Mucosa of stomach (tissue), 1 donor: ENCODE data around the gene SYNPO2L.
A peak's percentile ranks its signal among the peaks of the same experiment; 100 is the strongest.
"Not testable (repeated sequence)": the region's sequence is repeated elsewhere in the genome, so short reads cannot be mapped to it uniquely, and the experiment has no call there.

ENCODE experiments used
- H3K27me3 ChIP-seq: one replicate; pipeline ENCODE4 v1.7.0; 2013; ENCODE audit warnings: mild to moderate bottlenecking, low read length; ENCODE audit not compliant: control insufficient read depth, insufficient read depth
- H3K36me3 ChIP-seq: one replicate; pipeline ENCODE4 v1.7.0; 2013; ENCODE audit warnings: low read length; ENCODE audit not compliant: control insufficient read depth, insufficient read depth
- H3K4me1 ChIP-seq: one replicate; pipeline ENCODE4 v1.7.0; 2013; ENCODE audit warnings: mild to moderate bottlenecking, low read length; ENCODE audit not compliant: control insufficient read depth, insufficient read depth
- H3K4me3 ChIP-seq: one replicate; pipeline ENCODE4 v1.7.0; 2013; ENCODE audit warnings: low read length
- H3K9ac ChIP-seq: one replicate; pipeline ENCODE4 v1.7.0; 2013; ENCODE audit warnings: mild to moderate bottlenecking, low read length, moderate library complexity
- H3K9me3 ChIP-seq: one replicate; pipeline ENCODE4 v1.7.0; 2013; ENCODE audit warnings: mild to moderate bottlenecking, low read length, moderate library complexity; ENCODE audit not compliant: control insufficient read depth
- donor health status: Pancreatic carcinoma.

SYNPO2L gene

DNA sequence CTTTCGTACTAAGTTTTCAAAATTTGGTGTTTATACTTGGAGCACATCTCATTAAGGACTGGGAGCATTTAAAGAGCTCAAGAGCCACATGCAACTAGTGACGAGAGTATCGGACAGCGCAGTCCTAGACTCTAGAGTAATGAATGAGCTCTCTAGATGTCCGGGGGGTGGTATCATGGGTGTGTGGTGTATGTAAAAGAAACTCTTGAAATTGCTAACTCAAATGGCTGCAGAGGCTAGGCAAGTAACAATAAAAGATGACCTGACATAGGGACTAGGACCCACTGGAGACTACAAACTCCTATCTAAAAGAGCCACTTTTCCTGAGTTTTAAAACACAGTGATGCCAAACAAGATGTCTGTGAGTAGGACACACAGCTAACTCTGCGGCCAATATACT, 28.5 kb downstream of the SYNPO2L start:
- no peaks in the 10 kb centered on the region for H3K36me3 ChIP-seq
- no peaks in the 10 kb centered on the region for H3K9me3 ChIP-seq
- H3K9ac ChIP-seq: no peak overlapping the region
- H3K4me3 ChIP-seq: no peak overlapping the region
- no peaks in the 10 kb centered on the region for H3K4me1 ChIP-seq
- H3K27me3 ChIP-seq: no peaks in the 10 kb centered on the region

DNA sequence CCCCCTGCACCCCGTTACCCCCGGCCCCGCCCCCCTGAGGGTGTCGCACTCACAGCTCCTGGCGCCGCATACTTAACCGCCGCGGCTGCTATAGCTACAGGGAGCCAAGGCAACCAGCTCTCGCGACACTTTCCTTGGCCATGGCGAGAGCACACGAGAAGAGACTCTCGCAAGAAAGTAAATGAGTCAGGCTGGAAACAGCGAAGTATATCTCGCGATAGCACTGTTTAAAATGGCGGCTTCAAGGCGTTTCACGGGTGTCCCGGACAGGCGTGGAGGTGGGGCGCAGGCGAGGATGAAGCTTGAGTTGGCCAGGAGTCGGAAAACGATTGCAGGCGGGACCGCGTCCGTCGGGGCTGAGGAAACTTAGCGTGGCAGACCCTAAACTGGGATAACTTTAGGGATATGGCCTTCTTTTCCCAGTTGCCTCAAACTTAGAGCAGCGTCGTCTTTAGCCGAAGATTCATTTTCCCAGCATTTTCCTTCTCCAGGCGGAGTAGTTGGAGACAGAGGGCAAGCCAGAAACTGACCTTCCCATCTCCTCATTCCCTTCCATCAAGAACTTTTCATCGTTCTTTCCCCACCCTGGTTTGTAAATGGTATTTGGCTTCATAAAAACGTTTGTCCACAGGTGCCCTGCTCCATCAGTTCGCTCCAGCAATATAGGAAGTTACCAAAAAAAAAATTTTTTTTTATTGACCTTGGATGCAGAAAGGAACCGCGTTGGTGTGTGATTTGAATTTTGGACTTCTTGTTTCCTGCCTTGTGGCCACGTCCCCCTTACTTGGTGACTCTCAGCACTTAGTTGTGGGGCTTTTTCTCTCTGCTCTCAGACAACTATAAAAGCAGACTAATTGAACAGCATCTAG, 29.7 kb downstream of the SYNPO2L start:
- Histone ChIP-seq H3K9me3 (no peaks in the 10 kb centered on the region), H3K36me3 (no peaks in the 10 kb centered on the region), H3K4me1 (no peaks in the 10 kb centered on the region), H3K9ac (peak overlapping the region; percentile 86), H3K4me3 (peak overlapping the region; percentile 46), H3K27me3 (no peaks in the 10 kb centered on the region)

DNA sequence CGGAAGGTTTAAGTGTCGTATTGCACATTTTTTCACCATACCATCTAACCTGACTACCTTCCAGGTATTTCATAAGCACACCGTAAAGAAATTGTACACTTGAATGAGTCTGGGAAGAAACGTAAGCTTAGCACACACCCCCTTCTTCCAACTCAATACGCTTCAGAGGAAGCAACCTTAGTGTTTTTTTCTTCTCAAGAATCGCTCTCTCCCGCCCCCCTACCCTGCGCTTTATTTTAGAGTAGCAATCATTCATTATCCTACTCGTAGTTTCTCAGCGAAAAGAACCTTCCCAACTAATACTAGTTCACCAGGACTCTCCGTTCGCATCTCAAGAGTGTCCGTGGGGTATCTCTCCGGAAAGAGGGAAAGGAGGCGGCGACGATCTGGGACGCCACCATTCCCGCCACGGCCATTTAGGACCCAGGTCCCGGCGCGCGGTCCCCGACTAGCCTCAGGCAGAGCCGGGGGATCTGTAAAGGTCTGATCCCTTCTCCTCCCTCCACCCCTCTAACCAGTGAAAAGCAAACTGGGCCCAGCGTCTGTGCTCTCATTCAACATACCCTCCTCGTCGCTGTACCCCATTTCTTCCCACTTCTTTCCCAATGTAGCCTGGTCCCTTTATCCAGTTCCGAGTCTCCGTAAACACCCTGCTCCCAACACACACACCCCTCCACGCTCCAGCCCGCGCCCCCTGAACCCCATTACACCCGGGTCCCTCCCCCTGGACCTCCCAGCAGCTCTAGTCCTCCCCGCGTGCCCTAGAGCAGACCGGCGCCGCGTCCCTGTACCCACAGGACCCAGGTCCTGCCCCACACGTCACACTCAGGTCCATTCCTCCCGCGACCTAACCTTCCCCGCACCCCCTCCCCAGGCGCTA, 30.6 kb downstream of the SYNPO2L start:
- peak overlapping the region; percentile 79 for H3K9ac ChIP-seq
- H3K4me3 ChIP-seq: peak overlapping the region; percentile 91
- no peaks in the 10 kb centered on the region for H3K36me3 ChIP-seq
- H3K4me1 ChIP-seq: no peaks in the 10 kb centered on the region
- H3K27me3 ChIP-seq: no peaks in the 10 kb centered on the region
- H3K9me3 ChIP-seq: no peaks in the 10 kb centered on the region

DNA sequence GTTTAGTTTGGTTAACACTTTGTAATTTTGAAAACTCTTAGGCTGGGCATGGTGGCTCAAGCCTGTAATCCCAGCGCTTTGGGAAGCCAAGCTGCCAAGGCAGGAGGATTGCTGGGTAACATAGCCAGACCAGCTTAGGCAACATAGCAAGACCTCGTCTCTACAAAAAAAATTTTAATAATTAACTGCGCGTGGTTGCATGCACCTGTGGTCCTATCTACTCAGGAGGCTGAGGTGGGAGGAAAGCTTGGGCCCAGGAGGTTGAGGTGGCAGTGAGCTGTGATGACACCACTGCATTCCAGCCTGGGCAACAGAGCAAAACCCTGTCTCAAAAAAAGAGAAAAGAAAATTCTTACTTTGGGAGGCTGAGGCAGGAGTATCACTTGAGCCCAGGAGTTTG, 32.8 kb downstream of the SYNPO2L start:
- Histone ChIP-seq H3K4me3 (no peak overlapping the region), H3K27me3 (no peaks in the 10 kb centered on the region), H3K9ac (no peak overlapping the region), H3K36me3 (no peaks in the 10 kb centered on the region), H3K4me1 (no peaks in the 10 kb centered on the region), H3K9me3 (no peaks in the 10 kb centered on the region)

DNA sequence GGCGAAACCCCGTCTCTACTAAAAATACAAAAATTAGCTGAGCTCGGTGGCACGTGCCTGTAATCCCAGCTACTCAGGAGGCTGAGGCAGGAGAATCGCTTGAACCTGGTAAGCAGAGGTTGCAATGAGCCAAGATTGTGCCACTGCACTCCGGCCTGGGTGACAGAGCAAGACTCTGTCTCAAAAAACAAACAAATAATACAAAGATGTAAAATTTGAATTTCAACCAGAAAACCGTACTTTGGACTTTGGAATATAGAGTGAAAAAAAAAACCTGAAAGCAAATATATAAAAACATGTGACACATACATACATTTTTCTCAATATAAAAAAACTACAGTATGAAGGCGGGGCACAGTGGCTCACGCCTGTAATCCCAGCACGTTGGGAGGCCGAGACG, 34.9 kb downstream of the SYNPO2L start:
- not testable (repeated sequence) for H3K27me3 ChIP-seq, H3K4me3 ChIP-seq, H3K36me3 ChIP-seq, H3K9me3 ChIP-seq, H3K4me1 ChIP-seq, H3K9ac ChIP-seq

DNA sequence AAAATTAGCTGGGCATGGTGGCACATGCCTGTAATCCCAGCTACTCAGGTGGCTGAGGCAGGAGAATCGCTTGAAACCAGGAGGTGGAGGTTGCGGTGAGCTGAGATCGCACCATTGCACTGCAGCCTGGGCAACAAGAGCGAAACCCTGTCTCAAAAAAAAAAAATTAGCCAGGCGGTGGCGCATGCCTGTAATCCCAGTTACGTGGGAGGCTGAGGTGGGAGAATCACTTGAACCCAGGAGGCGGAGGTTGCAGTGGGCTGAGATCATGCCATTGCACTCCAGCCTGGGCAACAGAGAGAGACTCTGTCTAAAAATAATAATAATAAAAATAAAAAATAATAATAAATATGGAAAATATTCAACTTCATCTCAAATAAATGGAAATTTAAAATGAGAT, 38.7 kb downstream of the SYNPO2L start:
- H3K9ac ChIP-seq, H3K27me3 ChIP-seq, H3K4me1 ChIP-seq, H3K36me3 ChIP-seq, H3K4me3 ChIP-seq, H3K9me3 ChIP-seq: not testable (repeated sequence)

DNA sequence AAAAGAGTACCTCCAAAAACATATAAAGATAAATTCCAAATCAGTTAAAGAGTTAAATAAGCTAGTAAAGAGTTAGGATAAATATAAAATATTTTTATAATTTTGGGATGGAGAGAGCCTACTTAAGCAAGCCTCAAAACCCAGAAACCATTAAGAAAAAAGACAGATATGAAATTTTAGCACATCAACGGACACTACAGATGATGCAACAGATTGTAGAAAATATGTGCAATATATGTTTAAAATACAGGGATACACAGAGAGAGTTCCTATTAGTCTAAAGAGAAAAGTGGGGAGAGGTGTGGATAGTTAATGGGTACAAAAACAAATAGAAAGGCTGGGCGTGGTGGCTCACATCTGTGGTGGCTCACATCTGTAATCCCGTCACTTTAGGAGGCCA, 41.1 kb downstream of the SYNPO2L start:
- H3K4me1 ChIP-seq: no peaks in the 10 kb centered on the region
- no peak overlapping the region for H3K4me3 ChIP-seq
- no peaks in the 10 kb centered on the region for H3K27me3 ChIP-seq
- no peaks in the 10 kb centered on the region for H3K36me3 ChIP-seq
- H3K9ac ChIP-seq: no peak overlapping the region
- no peaks in the 10 kb centered on the region for H3K9me3 ChIP-seq

DNA sequence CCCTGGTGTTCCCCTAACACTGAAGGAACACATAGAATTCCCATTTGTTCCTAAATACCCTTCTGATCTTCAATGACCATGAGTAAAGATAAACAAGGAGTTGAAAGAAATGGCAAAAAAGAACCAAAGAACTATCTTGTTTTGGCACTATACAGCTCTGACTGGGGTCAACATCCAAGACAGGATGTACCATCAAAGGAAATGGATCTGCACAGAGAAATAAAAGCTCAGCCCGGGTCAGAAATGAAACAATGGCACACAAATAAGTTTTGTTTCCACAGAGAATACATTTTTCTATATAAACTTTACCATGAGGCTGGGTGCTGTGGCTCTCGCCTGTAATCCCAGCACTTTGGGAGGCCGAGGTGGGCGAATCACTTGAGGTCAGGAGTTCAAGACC, 46.7 kb downstream of the SYNPO2L start:
- Histone ChIP-seq H3K4me3 (no peak overlapping the region), H3K36me3 (no peaks in the 10 kb centered on the region), H3K27me3 (no peaks in the 10 kb centered on the region), H3K4me1 (no peaks in the 10 kb centered on the region), H3K9me3 (no peaks in the 10 kb centered on the region), H3K9ac (no peak overlapping the region)

DNA sequence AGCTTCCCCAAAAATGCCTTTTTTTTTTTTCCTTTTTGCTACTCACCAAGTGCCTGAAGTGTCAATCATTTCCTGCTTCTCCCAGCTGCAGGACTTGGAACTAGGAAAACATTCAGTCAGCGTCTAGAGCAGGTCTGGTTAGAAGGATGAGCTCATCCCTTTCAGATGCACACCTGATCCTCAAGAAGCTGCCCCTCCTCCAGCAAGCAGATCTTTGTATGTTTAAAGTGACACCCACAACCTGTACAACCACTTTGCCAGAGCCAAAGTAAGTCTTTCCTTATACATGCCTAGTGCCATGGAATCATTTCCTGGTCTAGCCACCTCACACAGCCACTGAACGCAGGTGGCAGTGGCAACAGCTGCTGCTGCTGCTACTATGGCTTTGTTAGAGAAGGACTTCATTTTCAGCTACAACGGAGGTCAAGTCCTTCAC, 54.3 kb downstream of the SYNPO2L start:
- Histone ChIP-seq H3K9me3 (no peaks in the 10 kb centered on the region), H3K4me3 (peak overlapping the region; percentile 0), H3K27me3 (no peaks in the 10 kb centered on the region), H3K9ac (peak overlapping the region; percentile 74), H3K4me1 (peaks cover 15% of the 10 kb centered on the region), H3K36me3 (no peaks in the 10 kb centered on the region)

DNA sequence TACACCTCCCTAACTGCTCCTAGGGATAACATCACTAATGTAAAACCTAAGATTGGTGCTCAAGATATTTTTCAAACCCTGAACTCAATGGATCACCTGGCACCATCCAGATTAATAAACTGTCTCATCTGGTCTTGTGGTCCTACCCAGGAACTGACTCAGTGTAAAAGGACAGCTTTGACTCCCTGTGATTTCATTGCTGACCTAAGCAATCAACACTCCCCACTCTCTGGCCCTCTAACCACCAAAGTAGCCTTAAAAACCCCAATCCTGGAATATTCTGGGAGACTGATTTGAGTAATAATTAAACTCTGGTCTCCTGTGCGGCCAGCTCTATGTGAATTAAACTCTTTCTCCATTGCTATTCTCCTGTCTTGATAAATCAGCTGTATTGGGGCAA, 58.5 kb downstream of the SYNPO2L start:
- Histone ChIP-seq H3K27me3 (no peaks in the 10 kb centered on the region), H3K4me3 (no peak overlapping the region), H3K9me3 (no peaks in the 10 kb centered on the region), H3K36me3 (no peaks in the 10 kb centered on the region), H3K9ac (no peak overlapping the region), H3K4me1 (peaks cover 21% of the 10 kb centered on the region)
